SH-SY5Y (cell line): ENCODE measurements around the gene UTS2R.

ENCODE experiments used
- GATA2 ChIP-seq: IDR thresholded peaks from 2 replicates; pipeline ENCODE4 v1.6.1; 2011; ENCODE audit warnings: mild to moderate bottlenecking, low read depth, low read length
- GATA3 ChIP-seq: IDR thresholded peaks from 2 replicates; pipeline ENCODE4 v1.6.1; 2011; ENCODE audit warnings: low read depth, mild to moderate bottlenecking, low read length, moderate library complexity

UTS2R gene

DNA sequence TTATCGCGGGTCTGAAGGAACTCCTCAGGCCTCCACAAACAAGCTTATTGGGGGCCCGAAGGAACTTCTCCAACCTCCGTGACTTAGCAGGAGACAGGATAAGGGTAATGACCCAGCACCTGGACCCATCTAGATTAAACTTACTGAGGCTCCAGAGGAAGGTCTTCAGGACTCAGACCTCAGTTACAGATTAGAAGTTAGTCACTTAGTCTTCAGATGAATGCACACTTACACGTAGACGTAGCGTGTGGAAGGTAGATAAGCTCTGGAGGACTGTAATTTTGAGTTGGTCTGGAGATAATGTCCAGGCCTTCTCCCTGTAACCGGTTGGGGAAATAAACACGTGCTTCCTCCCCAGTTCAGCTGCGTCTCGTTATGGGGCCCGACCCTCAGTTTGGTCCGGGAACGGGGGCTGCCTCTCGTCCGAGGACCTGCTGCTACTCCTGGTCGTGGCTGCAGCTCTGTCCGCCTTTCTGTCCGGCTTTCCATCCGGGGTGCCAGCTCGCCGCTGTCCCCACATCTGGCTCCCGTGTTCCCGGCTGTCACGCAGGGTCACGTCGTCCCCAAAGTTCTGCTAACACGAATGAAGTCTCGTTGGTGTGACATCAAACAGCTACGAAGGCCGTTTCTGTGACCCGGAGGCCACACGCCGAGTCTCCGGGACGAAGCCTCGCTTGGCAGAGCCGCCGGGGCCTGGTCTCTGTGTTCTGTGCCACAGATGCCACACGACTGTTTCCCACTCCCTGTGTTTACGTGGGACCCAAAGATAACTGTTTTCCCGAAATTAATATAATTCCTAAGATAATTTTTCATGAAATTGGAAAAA, 26.2 kb upstream of the UTS2R start:
- TF ChIP-seq GATA3 (no peak), GATA2 (no peak)

DNA sequence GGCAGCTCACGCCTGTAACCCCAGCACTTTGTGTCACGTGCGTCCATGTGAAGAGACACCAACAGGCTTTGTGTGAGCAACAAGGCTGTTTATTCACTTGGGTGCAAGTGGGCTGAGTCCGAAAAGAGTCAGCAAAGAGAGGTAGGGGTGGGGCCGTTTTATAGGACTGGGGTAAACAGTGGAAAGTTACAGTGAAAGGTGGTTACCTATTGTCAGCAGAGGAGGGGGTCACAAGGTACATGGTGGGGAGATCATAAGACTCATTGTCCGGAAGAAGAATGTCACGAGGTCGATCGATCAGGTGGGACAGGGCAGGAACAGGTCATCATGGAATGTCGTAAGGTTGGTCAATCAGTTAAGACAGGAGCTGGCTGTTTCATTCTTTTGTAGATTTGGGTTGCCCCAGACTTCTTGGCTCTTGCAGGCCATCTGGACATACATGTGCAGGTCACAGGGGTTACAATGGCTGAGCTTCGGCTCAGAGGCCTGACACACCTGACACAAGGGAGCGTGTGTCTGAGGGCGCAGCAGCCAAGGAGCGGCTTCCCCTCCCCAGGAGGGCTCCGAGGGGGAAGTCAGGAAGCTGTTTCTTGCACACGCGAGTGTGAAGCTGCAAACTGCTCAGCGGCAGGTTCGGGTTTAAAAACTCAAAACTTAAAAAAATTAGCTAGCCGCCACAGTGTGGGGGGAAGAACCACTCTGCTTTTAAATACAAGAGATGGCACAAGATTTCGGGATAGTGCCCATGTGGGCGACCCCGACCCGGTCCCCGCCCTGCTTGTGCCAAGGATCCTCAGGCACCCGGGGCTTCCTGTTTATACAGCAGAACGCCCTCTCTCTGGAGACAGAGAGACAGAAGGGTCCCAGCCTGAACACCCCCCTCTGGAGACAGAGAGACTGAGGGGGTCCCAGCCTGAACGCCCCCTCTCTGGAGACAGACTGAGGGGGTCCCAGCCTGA, 24.9 kb upstream of the UTS2R start:
- TF ChIP-seq GATA2 = no peak
- TF ChIP-seq GATA3 = no peak

DNA sequence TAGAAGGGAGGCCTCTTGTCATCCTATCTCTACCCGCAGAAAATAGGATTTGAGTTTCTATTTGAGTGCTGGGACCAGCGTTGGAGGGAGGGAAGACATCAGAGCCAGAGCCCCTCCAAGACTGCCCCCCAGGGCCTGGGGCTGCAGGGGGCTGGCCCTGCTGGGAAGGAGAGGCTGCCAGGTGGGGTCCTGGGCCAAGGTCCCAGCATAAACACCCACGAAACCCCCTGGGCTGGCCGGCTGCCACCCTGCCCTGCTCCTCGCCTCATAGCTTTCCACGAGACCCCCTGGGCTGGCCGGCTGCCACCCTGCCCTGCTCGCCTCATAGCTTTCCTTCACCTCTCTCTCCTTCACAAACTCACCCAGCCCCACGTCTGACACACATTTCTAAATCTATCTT, 23.1 kb upstream of the UTS2R start:
- TF ChIP-seq GATA2 (no peak), GATA3 (no peak)

GRCh38 chr17:82348866-82349265, 22.7 kb upstream of the UTS2R start:
- no peak for TF ChIP-seq GATA2
- no peak for TF ChIP-seq GATA3

GRCh38 chr17:82349287-82349701, 22.3 kb upstream of the UTS2R start:
- TF ChIP-seq GATA3 (no peak), GATA2 (no peak)

DNA sequence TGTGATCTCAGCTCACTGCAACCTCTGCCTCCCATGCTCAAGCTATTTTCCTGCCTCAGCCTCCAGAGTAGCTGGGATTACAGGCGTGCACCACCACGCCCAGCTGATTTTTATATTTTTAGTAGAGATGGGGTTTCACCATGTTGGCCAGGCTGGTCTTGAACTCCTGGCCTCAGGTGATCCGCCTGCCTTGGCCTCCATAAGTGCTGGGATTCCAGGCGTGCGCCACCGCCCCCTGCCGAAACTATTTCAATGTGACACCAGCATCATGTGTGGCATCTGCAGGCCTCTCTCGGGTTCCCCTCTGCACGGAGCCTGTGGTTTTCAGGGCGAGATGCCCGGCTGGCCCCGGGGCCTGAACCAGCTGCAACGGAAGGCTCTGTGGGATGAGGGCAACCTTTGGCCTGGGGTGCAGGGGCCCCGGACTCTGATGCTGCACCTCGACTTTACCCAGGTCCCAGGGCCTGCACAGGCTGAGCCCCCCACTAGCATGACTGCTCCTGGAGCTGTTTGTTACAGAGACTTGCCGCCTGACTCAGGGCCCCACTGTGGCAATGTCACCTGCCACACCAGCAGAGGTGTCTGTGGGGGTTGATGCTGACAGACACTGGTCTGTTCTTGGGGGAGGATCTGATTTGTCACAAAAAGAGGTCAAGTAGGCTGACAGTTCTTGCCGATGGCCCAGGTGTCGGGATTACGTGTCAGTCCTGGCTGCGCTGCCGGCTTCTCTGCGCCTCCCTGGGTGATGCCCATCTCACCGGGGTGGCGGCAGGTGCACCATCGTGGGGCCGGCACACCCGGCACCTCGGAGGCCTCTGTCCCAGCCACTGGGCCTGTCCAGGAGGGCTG, 21.2 kb upstream of the UTS2R start:
- TF ChIP-seq GATA2 (no peak), GATA3 (no peak)

DNA sequence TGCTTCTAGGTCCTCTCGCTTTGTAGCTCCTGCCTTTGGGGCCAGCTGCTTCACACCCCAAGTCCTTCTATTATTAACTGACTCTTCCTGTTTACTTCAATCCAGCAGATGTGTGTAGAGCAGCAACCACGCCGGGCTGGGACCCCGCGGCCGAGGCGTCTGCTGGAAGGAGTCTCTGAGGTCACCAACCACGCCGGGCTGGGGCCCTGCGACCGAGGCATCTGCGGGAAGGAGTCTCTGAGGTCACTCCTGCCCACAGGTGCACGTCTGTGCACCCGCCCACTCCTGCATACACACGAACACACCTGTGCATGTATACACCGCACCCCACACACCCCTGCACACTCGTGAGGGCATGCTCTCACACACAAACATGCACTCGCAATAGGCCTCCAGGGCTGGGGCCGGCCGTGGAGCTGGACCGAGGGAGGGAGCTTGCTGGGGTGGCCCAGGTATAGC, 20.3 kb upstream of the UTS2R start:
- no peak for TF ChIP-seq GATA2
- TF ChIP-seq GATA3 = no peak

DNA sequence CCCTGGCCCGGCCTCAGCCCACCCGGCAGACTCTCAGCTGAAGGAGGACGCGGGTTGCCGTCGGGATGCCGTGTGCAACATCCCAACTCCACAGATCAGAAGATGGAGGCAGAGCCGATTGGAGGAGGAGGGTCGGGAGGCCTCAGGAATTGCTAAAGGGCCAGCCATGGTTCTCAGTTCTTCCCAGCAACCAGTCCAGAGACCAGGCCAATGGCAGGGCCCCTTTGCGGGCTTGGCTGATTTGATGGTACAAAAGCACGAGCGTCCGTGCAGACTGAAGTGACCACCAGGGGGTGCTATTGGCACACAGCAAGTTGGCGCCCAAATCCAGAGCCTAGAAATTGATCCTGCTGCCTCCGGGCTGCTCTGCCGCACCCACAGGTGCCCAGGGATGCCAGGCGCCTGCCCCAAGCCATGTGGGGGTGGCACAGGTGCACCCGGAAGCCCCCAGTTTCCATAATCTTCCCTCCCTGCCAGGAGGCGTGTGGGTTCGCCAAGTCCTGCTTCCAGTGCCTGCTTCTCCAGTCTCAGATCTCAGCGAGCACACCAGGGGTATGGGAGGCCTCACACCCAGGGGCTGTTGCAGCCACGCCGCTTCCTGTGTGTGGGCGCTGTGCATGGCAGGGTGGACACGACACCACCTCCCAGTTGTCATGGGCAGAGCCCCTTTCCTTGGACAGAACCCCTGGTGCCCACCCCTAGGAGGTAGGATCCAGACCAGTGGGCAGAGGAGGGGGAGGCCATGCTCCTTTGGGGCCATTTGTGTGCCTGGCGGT, 19.7 kb upstream of the UTS2R start:
- TF ChIP-seq GATA3 = no peak
- no peak for TF ChIP-seq GATA2

- no peak for TF ChIP-seq GATA3
- TF ChIP-seq GATA2 = no peak
Observed at GRCh38 chr17:82353484-82353883, 18.1 kb upstream of the UTS2R start.

- no peak for TF ChIP-seq GATA2
- no peak for TF ChIP-seq GATA3
Observed at GRCh38 chr17:82354804-82355308, 16.7 kb upstream of the UTS2R start.

- TF ChIP-seq GATA3 = no peak
- no peak for TF ChIP-seq GATA2
Observed at GRCh38 chr17:82355770-82356427, 15.7 kb upstream of the UTS2R start.

GRCh38 chr17:82356845-82357355, 14.7 kb upstream of the UTS2R start:
- TF ChIP-seq GATA2 (no peak), GATA3 (no peak)

DNA sequence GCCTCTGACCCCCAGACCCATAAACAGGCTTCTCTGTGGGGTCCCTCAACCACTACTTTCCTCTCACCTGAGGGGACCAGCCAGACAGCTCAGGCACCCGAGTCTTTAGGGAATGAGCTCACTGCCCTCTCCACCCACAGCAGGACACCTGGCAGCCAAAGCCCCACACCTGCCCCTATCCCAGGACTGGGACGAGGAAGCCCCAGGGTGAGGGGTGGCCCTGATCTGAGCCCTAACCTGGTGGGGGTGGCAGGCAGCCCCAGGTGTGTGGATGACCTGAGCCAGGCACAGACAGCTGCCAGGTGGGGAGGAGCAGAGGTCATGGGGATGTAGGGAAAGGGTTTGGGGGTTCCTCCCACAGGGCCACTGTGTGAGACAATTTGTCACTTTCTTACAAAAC, 14.2 kb upstream of the UTS2R start:
- no peak for TF ChIP-seq GATA3
- TF ChIP-seq GATA2 = no peak
